SKM-1 treated with dmso at 0.1 percent for 144 hours (cell line): ENCODE results near the gene ANOS1.

Source experiments
- DNase-seq: peaks from one replicate; lab custom pipeline; 2025; ENCODE audit not compliant: unreplicated experiment; lab: John Stamatoyannopoulos, UW

ANOS1 gene

DNA sequence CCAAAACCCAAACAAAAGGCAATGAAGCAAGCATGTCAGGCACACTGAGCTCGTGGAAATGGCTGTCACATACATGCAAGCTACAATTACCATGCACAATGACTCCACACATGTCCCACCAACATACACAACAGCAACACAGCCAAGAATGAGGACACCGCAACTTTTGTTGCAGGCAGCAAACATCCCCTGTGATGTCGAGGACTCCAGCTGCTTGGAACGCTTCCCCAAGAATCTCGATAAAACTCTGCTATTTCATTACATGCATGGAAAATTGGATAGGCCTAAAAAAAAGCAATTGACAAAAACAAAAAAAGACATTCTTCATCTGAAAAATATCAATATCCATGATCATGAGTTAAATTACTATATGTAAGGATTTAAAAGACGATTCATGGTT is 11.8 kb downstream of the ANOS1 start:
- DNase-seq, result no peak

DNA sequence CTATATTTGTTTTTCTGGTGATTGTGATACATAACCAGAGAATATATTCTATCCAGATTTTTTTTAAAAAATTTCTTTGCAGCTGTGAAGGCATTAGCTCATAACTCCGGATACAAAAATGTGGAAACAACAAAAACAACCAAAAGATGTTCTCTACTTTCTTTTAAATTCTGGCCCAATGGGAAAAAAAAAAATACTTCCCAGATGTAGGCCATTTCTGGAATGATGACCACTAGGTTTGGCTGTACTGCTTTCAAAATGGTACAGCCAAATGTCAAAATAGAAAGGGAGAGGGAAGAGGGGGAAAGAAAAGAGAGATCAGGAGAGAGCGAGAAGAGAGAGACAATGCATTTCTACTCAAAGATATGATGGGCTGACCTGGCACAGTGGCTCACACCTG is 14.6 kb downstream of the ANOS1 start:
- no peak for DNase-seq

DNA sequence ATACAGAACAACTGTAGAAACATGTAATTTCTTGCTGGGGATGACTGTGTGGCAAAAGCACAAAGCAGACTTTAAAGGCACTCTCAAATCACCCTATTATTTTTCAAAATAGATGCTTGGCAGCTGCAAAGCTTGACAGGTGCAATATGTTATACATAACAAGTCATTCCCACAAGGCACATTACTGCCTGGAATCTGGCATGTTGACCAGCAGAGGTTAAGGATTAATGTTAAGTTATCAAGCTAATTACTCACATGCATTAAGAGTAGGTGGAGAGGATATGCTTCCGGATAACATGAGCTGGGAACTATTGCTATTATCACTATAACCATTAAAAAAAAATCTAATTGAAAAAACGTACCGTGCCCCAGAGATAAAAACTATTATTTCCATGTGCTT is 17.8 kb downstream of the ANOS1 start:
- no peak for DNase-seq

DNA sequence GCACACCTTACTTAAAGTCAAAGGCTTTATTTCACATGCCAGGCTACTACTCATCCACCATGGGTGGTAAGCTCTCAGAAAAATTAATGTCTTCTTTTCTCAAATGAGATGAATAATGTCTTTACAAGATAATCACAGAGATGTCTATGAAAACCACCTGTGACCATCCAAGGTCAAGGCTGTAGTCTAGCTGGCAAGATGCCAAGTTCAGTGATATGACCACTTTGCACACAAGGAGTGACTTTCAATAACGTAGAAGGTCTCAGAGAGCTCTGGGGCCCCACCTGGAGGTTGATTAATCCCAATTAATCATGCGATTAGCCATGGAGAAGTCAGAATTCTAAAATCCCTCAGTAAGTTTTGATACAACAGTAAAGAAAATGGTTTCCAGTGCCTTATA is 20.5 kb downstream of the ANOS1 start:
- DNase-seq, result no peak

DNA sequence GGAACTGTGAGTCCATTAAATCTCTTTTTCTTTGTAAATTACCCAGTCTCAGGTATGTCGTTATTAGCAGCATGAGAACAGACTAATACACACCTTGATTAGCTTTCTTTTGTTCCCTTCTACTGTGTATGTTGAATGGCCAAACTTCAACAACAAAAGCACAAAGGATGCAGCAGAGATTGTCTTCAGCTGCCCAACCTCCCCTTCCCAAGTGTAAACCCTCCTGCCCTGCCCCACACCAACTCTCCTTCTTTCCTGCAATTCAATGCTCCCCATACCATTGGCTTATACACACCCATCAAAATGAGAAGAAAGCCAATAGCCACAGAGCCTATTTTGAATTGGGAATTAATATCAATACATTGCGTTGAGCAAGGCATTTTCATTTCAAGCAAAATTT is 27.8 kb downstream of the ANOS1 start:
- DNase-seq, result no peak

DNA sequence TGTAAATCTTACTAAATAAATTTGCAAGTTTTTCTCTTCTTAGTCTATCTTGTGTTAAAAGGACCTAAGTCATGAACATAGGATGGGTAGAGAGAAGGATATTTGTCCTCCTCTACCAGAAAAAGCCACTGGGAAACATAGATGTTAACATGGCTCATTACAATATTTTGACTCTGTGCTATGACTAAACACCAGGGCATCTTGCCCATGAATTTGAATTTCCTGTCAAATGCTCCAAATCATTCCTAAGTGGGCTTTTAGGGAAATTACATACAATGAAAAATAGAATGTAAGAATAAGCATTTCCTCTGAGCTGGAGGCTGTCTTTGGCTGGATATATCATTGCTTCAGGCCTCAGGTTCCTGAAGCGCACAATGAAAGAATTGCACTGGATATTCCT is 39.1 kb downstream of the ANOS1 start:
- DNase-seq, result no peak

GRCh38 chrX:8689473-8689872 is 42.5 kb downstream of the ANOS1 start:
- no peak for DNase-seq

DNA sequence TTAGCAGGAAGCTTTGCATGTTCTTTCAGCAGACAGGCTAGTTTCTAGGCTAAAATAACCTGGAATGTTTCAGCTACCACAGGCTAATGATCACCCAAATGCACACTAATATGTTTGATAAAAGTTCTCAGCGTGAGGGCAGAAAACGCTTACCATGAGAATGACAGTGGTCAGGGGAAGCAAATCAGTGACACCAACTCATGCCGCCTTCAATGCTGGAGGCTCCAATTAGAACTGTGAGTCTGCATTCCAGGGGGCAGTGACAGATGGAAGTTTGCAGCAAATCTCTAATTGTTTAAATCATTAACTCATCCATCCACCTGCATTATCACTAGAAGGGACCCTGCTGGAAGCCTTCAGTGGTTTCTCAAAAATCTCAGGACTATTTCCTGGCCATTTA is 43.2 kb downstream of the ANOS1 start:
- no peak for DNase-seq

DNA sequence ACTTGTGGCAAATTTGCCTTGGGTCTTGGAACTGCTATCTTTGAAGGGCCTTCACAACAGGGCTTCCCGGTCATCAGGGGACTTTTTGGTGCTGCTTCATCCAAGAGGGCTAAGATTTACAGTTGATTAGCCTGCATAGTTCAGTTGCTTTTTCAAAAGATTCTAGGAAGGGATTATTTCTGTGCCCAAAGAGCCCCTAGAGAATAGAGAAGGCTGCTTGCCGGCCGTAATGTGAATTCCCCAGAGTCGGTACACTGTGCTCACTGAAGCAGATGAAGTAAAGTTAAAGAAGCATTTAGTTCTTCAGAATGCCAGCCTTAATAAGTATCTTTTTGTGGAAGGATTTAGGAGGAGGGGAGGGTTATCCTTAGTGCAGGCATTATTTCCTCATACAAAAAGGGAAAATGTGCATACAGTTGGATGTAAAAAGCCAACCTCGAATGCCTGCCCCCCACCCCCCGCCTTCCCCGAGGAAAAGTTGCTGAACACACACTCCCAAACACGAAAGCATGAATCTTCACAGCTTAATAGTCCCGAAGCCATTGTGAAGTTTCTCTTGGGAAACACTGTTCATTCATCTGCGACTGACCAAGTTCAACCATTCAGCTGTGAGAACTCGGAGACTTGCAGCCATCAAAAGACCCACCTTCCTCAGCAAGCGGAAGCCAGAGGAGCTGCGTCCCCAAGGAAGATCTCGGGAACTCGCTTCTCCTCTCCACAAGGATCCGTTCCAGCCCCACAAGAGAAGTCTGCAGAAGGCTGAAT is 47.6 kb downstream of the ANOS1 start:
- no peak for DNase-seq

DNA sequence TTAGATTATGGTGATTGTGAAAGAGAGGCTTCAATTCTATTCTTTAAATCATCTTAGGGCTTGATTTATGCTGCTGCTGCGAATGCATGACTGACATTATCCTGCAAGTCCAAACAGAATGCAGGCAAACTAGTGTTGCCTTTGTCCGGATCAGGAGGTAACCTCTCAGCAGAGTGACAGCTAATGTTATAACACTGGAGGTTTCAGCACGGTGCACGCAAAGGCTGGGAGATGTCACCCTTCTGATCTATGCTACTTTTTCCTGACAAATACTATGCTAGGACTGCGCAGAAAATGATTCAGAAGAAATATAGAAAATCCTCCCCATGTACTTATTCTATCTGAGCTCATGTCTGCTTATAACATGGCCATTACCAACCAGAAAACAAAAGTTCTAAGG is 48.2 kb downstream of the ANOS1 start:
- DNase-seq, result no peak

GRCh38 chrX:8679550-8679949 is 52.4 kb downstream of the ANOS1 start:
- no peak for DNase-seq

DNA sequence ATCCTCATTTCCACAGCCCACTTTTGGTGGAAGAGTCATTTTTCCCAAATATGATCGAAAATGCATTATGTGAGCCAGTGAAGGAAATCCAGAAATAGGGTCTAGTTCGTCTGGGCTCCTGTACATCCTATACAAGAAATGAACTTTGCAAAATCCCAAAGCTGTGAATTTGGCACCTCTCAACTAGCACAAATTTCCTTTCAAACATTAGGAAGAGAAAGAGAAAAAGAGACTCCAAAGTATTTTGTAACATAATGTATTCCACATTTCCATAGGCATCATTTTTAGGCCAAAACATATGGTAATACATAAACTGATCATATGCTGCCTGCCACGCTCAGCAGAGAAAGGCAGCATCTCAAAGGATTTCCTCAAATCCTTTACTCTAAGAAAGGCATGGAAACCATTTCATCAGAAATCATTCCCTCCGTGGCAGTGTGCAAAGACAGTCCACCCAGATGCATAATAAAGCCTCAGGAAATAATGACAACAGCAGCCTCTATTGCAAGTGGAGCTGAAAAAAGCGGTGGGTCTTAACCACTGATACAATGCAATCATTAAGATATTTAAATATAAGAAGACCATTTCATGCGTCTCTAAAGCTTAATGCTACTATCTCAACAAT is 56.8 kb downstream of the ANOS1 start:
- no peak for DNase-seq

DNA sequence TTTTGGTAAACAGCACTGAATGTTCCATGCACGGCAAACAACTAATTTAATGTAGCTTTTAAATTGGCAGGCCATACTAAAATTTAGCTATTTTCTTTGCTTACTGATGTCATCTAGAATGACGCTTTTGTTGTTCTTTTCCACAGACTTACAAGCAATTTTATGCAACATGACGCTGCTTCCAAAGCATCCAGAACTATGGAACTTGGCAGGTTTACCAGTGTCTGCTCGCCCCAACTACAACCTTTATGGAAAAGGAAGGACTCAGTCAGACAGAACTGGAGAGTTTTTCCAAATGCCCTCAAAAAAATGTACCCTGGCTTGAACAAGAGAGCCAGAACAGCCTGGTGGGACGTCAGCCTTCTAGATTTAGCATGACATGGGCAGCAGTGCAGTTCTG is 58.7 kb downstream of the ANOS1 start:
- no peak for DNase-seq

GRCh38 chrX:8672176-8672575 is 59.8 kb downstream of the ANOS1 start:
- no peak for DNase-seq

- peak; percentile 32 for DNase-seq
These were observed 63.1 kb downstream of the ANOS1 start for GRCh38 chrX:8668813-8669212.

GRCh38 chrX:8663325-8663724 is 68.6 kb downstream of the ANOS1 start:
- DNase-seq, result no peak

DNA sequence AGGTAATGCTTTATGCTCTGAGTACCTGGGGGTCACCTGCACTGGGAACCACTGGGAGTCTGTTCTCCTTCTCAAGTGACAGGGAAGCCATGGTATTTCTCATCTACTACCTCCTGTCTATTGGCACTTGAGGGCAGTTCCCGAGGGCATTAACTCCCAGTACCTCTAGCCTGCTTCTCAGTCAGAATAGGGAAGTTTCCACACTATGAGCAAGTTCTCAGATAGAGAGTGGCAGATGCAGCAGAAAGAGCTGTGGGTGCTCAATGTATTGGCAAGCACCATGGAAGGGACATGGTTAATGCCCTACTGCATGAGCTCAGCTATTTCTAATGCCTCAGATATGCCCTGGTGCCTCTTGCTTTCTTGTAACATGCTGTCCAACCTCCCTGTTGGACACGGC is 74.1 kb downstream of the ANOS1 start:
- peak; percentile 41 for DNase-seq

- DNase-seq, result no peak
These were observed 78.0 kb downstream of the ANOS1 start for GRCh38 chrX:8653956-8654355.

DNA sequence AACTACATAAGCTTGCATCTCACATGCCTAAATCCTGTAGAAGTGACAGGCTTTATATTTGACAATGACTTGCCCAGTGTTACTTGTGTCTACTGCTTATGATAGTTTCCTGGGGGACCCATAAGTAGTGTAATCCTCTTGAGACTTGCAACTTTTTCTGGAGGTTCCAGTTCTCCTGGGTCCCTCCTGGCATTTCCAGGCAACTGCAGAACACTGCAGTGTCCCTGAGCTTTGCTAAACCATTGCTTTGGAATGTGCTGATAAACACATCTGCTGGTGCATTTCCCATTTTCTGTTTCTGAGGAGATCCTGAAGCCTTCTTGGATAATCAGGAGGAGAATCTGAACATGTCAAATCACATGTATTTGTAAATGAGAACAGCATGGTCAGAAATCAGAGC is 82.0 kb downstream of the ANOS1 start:
- DNase-seq, result no peak

DNA sequence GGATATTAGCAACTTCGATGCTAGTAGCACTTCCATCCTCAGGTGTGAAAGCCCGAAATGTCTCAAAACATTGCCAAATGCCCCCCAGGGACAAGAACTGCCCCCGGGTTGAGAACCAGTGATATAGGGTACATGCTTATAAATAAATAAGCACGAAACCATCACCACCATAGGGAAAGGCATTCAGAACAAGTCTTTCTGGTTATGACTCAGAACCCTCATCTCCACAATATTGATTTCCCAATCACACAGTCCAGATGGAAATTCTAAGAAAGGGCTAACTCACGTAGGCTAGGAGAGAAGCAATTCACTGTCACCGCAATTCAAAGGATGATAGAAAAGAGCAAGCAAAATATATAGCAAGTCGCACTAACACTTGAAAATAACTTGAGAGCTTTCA is 84.8 kb downstream of the ANOS1 start:
- DNase-seq, result no peak

DNA sequence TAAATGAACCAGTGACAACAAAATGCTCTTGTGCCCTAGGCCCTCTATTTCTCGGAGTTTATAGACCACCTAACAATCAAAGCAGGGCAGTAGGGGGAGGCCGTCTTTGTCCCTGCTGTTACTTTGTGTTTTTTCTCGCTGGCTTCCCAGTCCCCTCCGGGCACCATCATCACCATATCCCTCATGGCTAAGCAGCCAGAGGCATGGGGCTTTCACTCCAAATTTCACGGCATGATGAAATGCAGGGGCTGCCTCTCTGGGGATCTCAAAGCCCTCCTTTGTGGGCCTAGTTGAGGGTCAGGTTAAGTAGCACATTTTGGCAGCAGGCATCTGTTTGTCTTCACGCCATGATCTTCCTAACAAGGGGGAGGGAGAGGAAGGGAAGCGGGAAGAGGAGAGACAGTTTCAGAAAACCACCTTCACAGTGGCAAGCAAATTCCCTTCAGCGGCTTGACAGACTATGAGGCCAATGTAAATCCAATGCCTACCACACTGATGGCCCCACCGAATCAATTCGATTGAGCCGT is 91.9 kb downstream of the ANOS1 start:
- DNase-seq, result no peak

- no peak for DNase-seq
These were observed 95.4 kb downstream of the ANOS1 start for GRCh38 chrX:8636497-8636896.

GRCh38 chrX:8635812-8636211 is 96.1 kb downstream of the ANOS1 start:
- DNase-seq, result no peak
